Tibial nerve (tissue), 4 donors: ENCODE measurements around the gene LRRC72.

Experiments
- CTCF ChIP-seq, 5 experiments: fragments of 200-600 bp in 3 of 5; fragments of 450-650 bp in 2 of 5; sonication (generic) in 3 of 5; IDR thresholded peaks; one replicate each; pipeline ENCODE4 v1.5.1; 2016 to 2019; ENCODE audit warnings: antibody characterized with exemption in 5 of 5, mild to moderate bottlenecking in 3 of 5, moderate library complexity in 2 of 5
- EP300 ChIP-seq, 2 donors: sonication (generic); formaldehyde crosslinking; IDR thresholded peaks; one replicate each; pipeline ENCODE4 v1.6.1; 2017; ENCODE audit warnings: antibody characterized with exemption in 2 of 2, mild to moderate bottlenecking in 1 of 2
- POLR2A ChIP-seq, 2 donors: fragments of 450-650 bp; IDR thresholded peaks; one replicate each; pipeline ENCODE4 v1.6.1; 2017; ENCODE audit warnings: antibody characterized with exemption in 2 of 2, mild to moderate bottlenecking in 2 of 2, moderate library complexity in 2 of 2

DNA sequence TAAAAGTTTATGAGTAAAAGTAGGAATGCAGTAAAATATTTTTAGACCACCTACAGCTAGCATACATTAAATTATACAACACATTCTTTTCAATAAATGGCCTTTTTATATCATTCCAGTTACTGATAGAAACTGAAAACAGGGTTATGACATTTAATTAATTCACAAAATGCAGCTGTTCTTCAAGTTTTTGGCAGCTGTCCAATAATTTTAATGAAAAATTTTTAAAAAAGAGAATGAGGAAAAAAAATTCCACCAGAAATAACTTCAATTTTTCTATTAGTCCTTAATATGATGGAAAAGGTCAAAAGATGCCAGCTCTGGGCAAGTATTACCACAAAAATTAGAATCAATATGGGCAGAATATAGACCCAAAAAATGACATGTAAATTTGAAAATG lies 11.9 kb upstream of the LRRC72 start:
- TF ChIP-seq CTCF (IDR thresholded peaks at IDR 0.05): no peak
- TF ChIP-seq EP300 (IDR thresholded peaks at IDR 0.05): no peak
- TF ChIP-seq POLR2A (IDR thresholded peaks at IDR 0.05): no peak
